ENCODE data around the gene NPPB.

The NPPB gene

DNA sequence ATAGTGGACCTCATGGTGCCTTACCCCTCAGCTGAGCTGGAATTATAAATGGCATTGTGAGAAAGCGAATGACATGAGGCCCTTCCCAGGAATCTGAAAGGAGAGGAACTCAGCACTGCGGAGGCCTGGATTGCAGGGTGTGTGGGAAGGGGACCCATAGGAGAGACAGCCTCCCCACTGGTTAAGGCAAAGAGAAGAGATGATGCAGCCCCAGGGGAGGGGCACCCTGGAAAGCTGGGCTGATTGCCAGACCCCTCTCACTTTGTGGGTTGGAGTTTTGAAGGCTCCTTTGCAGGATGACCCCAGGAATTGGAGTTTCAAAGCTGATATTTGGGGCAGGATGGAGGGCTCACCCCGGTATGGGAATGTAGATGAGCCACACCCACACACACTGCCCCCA lies 2.0 kb downstream of the NPPB start:
- Histone ChIP-seq H3K4me2 (peak overlapping the region in 9 of 11 experiments; percentile 9 to 80 (median 60); a peak in 17 of 22 replicates), H3K27ac (no peak overlapping the region), H4K20me1 (peaks cover 0 to 46% (median 4%) of the 10 kb centered on the region in 11 experiments; a peak in 6 of 22 replicates), H3K36me3 (no peaks in the 10 kb centered on the region), H3K9ac (no peak overlapping the region), H3K4me3 (no peak overlapping the region), H3K9me3 (replicated peaks in 1 of 11) (no peaks in the 10 kb centered on the region), H3K4me1 (peaks cover 3 to 47% (median 31%) of the 10 kb centered on the region in 10 experiments; a peak in 19 of 20 replicates), H3K27me3 (peaks cover 11 to 25% (median 15%) of the 10 kb centered on the region in 11 experiments)
- no peak for TF ChIP-seq Cebpa-rat (IDR thresholded peaks at IDR 0.05)

DNA sequence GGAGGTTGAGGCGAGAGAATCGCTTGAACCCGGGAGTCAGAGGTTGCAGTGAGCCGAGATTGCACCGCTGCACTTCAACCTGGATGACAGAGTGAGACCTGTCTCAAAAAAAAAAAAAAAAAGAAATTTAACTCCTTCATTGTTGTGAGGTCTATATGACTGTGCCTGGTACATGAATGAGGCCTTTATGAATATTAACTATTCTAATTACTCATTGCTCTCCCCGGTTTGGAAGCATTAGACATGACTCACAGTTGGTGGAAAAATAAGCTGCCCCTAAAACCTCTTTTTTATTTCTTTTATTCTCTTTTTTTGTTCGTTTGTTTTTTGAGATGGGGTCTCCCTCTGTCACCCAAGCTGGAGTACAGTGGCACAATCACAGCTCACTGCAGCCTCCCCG lies 3.3 kb downstream of the NPPB start:
- H3K9ac ChIP-seq: no peak overlapping the region
- no peak overlapping the region for H3K27ac ChIP-seq
- H3K36me3 ChIP-seq: no peaks in the 10 kb centered on the region
- H3K4me3 ChIP-seq: no peak overlapping the region
- no peak overlapping the region for H3K4me2 ChIP-seq
- H3K9me3 ChIP-seq (replicated peaks in 1 of 11): no peaks in the 10 kb centered on the region
- no peak for TF ChIP-seq Cebpa-rat (IDR thresholded peaks at IDR 0.05)
- H3K27me3 ChIP-seq: peaks cover 11 to 25% (median 15%) of the 10 kb centered on the region in 11 experiments
- peaks cover 15 to 60% (median 44%) of the 10 kb centered on the region in 10 experiments for H3K4me1 ChIP-seq
- peaks cover 0 to 54% (median 7%) of the 10 kb centered on the region in 11 experiments; a peak in 6 of 22 replicates for H4K20me1 ChIP-seq

DNA sequence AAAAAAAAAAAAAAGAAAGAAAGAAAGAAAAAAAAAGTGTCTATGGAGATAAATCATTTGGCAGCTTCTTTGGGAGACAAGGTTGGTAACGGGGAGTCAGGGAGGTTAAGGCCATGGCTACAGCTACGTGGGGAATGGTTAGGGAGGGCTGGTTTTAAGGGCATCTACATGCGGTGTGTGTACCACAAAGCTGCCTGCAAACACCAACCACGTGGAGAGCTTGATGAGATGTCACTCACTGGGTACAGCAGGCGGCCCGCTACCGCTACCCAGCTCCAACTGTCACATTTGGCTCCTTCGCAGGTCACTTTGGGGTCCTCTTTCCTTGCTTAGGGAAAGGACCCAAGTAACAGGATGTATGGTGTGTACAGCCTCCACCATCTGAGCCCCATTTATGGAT lies 4.2 kb downstream of the NPPB start:
- H3K9ac ChIP-seq: no peak overlapping the region
- no peak for TF ChIP-seq Cebpa-rat (IDR thresholded peaks at IDR 0.05)
- H3K9me3 ChIP-seq (replicated peaks in 1 of 11): no peaks in the 10 kb centered on the region
- H4K20me1 ChIP-seq: peaks cover 0 to 51% (median 7%) of the 10 kb centered on the region in 11 experiments; a peak in 6 of 22 replicates
- H3K27ac ChIP-seq: no peak overlapping the region
- peak overlapping the region in 1 of 11 experiments; percentile 0; a peak in 2 of 22 replicates for H3K4me2 ChIP-seq
- H3K27me3 ChIP-seq: peaks cover 11 to 23% (median 15%) of the 10 kb centered on the region in 11 experiments
- H3K36me3 ChIP-seq: no peaks in the 10 kb centered on the region
- peaks cover 15 to 69% (median 53%) of the 10 kb centered on the region in 10 experiments for H3K4me1 ChIP-seq
- H3K4me3 ChIP-seq: no peak overlapping the region

DNA sequence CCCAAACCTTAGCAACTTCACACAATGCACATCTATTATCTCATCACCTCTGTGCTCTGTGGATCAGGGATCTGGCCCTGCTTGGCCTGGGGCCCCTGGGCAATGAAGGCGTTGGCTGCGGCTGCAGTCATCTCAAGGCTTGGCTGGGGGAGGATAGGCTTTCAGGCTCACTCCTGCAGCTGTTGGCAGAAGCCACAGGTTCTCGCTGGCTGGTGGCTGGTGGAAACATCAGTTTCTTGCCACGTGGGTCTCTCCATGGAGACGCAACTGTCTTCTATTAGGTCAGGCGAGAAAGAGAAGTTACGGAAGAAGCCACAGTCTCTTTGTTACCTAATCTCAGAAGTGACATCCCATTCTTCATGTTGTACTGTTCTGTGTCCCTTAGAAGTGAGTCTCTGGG lies 7.6 kb downstream of the NPPB start:
- Histone ChIP-seq H3K9ac (peak overlapping the region in 2 of 11 experiments; percentile 14 to 33; a peak in 1 of 22 replicates), H3K36me3 (peaks cover 0 to 12% (median 0%) of the 10 kb centered on the region in 11 experiments; a peak in 9 of 22 replicates), H3K4me3 (no peak overlapping the region), H4K20me1 (peaks cover 0 to 46% (median 14%) of the 10 kb centered on the region in 11 experiments; a peak in 12 of 22 replicates), H3K27ac (peak overlapping the region in 6 of 11 experiments; percentile 37 to 66 (median 52); a peak in 10 of 22 replicates), H3K9me3 (replicated peaks in 1 of 11) (no peaks in the 10 kb centered on the region), H3K4me2 (peak overlapping the region; percentile 28 to 87 (median 72); a peak in 21 of 22 replicates), H3K27me3 (no peaks in the 10 kb centered on the region), H3K4me1 (peaks cover 22 to 71% (median 63%) of the 10 kb centered on the region in 10 experiments)
- 0 out of 22 replicates have a peak, but pooled peaks of 1 of the 11 experiments have one; percentile 24 for TF ChIP-seq Cebpa-rat (IDR thresholded peaks at IDR 0.05)

DNA sequence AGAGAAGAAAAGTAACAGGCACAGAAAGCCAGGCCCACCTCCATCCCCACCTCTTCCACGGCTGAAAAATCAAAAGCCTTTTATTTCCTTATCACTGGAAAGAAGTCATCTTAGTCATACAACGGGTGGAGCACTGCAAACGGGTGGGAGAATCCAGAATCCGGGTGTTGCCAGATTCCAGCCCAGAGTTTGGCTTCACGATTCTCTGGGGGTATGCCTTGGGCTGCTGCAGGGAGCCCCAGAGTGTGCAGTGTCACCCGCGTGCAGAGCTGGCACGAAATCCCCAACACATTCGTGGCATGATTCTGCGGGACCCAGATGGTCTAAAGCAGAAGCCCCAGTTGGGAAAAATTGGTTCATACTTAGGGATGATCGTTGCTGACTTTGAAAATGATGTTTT lies 8.6 kb downstream of the NPPB start:
- no peak overlapping the region for H3K9ac ChIP-seq
- peak overlapping the region in 9 of 11 experiments; percentile 5 to 87 (median 73); a peak in 15 of 22 replicates for H3K4me2 ChIP-seq
- H3K36me3 ChIP-seq: peaks cover 0 to 22% (median 5%) of the 10 kb centered on the region in 11 experiments; a peak in 13 of 22 replicates
- peaks cover 22 to 81% (median 73%) of the 10 kb centered on the region in 10 experiments for H3K4me1 ChIP-seq
- no peak overlapping the region for H3K4me3 ChIP-seq
- no peaks in the 10 kb centered on the region for H3K27me3 ChIP-seq
- no peak for TF ChIP-seq Cebpa-rat (IDR thresholded peaks at IDR 0.05)
- peaks cover 0 to 56% (median 19%) of the 10 kb centered on the region in 11 experiments; a peak in 14 of 22 replicates for H4K20me1 ChIP-seq
- H3K9me3 ChIP-seq (replicated peaks in 1 of 11): no peaks in the 10 kb centered on the region
- H3K27ac ChIP-seq: peak overlapping the region in 3 of 11 experiments; percentile 47 to 66 (median 58); a peak in 4 of 22 replicates

DNA sequence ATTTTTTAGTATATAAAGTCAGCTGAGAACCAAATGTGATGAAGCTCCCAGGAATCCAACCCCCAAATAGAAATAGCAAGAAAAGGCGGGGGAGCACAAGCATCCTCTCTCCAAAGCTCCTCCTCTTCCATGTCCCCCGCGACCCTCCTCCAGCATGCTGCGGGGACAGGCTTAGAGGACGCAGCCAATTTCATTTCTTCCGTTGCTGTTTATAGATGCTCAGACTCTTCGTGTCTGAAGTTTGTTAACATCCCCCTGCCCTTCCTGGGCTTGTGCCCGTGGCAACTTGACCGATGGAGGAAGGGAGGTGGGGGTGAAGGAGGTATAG lies 10.4 kb downstream of the NPPB start:
- H3K4me2 ChIP-seq: peak overlapping the region in 9 of 11 experiments; percentile 32 to 87 (median 73); a peak in 17 of 22 replicates
- peaks cover 10 to 41% (median 21%) of the 10 kb centered on the region in 11 experiments for H3K36me3 ChIP-seq
- H3K27me3 ChIP-seq: no peaks in the 10 kb centered on the region
- H4K20me1 ChIP-seq: peaks cover 0 to 75% (median 19%) of the 10 kb centered on the region in 11 experiments; a peak in 14 of 22 replicates
- H3K4me1 ChIP-seq: peaks cover 32 to 96% (median 85%) of the 10 kb centered on the region in 10 experiments
- H3K27ac ChIP-seq: peak overlapping the region in 1 of 11 experiments; percentile 6; a peak in 1 of 22 replicates
- H3K9ac ChIP-seq: peak overlapping the region in 1 of 11 experiments; percentile 15; a peak in 1 of 22 replicates
- no peak for TF ChIP-seq Cebpa-rat (IDR thresholded peaks at IDR 0.05)
- no peaks in the 10 kb centered on the region for H3K9me3 ChIP-seq (replicated peaks in 1 of 11)
- H3K4me3 ChIP-seq: no peak overlapping the region

DNA sequence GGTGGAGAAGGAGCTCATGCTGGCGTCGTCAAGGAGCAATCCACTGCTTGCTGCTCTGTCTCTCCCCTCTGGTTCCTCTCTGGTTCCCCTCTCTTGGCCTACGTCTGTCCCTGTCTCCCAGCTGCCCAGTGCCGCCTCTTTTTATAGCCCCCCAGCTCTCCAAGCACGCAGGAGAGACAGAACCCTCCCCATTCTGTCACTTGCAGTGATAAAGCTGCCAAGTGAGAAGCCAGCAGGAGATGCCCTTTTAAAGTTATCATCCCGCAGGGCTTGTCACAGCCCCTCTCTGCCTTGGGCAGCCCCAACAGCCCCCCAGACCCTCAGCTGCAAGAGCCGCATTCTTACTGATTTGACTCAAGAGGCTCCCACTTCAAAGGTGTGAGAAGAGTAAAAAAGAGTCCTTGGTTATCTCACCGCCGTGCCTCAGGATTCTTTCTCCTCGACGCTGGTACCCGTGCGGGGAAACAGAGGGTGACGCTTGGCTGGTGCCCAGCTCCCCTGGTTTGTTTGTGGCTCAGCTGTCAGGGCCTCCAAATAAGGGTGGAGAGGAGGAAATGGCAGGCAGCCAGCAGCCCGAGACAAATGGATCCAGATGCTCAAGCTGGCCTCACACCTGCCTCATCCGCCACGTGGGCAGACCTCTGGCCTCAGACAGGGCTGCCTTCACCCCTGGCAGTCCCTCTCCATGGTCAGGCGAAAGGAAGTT lies 10.9 kb downstream of the NPPB start, which contains the start of gene NPPA:
Gene NPPA, minus strand, starts transcription at position 117 of the 706 bp plus-strand sequence. Its CDS starts 99 bp downstream, at position 18.
- Histone ChIP-seq H3K27me3 (no peaks in the 10 kb centered on the region), H3K4me2 (peak within 1 kb of the TSS in 10 of 11 experiments; percentile 26 to 87 (median 72); a peak in 19 of 22 replicates), H3K9ac (peak within 1 kb of the TSS in 2 of 11 experiments; percentile 4 to 15; a peak in 1 of 22 replicates), H4K20me1 (peaks cover 0 to 74% (median 20%) of the 10 kb centered on the region in 11 experiments; a peak in 16 of 22 replicates), H3K27ac (peak within 1 kb of the TSS in 2 of 11 experiments; percentile 6 to 18; a peak in 2 of 22 replicates), H3K4me3 (no peak within 1 kb of the TSS), H3K36me3 (peaks cover 10 to 44% (median 23%) of the 10 kb centered on the region in 11 experiments), H3K9me3 (replicated peaks in 1 of 11) (no peaks in the 10 kb centered on the region), H3K4me1 (peaks cover 38 to 97% (median 89%) of the 10 kb centered on the region in 10 experiments)
- TF ChIP-seq Cebpa-rat (IDR thresholded peaks at IDR 0.05): no peak

DNA sequence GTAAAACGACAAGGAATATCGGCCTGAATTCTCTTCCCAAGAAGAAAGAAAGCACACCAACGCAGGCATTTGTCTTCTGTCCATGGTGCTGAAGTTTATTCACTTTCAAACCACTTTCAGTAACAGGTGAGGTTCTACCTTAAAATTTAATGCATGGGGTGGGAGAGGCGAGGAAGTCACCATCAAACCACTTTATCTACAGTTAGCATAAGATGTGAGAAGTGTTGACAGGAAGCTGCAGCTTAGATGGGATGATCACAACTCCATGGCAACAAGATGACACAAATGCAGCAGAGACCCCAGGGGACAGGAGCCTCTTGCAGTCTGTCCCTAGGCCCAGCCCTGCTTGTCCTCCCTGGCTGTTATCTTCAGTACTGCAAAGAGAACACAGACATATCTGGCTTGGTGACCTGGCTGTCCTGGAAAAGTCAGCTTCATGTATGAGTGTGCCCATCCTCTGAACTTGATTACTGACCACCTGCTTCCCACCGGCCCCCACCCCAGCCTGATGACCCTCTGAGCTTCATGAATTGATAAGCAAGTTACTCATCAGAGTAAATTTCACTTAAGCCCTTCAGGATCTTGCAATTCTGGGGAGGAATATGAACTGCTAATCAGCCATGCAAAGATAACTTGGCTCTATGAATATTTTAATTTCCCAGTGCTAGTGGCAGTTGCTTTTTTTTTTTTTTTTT lies 13.0 kb downstream of the NPPB start:
- H4K20me1 ChIP-seq: peaks cover 0 to 87% (median 38%) of the 10 kb centered on the region in 11 experiments; a peak in 18 of 22 replicates
- H3K9me3 ChIP-seq (replicated peaks in 1 of 11): no peaks in the 10 kb centered on the region
- peaks cover 14 to 63% (median 35%) of the 10 kb centered on the region in 11 experiments for H3K36me3 ChIP-seq

More for the DNA sequence above, 13.0 kb downstream of the NPPB start:
- no peak overlapping the region for H3K9ac ChIP-seq
- no peak for TF ChIP-seq Cebpa-rat (IDR thresholded peaks at IDR 0.05)
- H3K27ac ChIP-seq: no peak overlapping the region
- peak overlapping the region in 7 of 11 experiments; percentile 9 to 70 (median 40); a peak in 10 of 22 replicates for H3K4me2 ChIP-seq
- H3K4me3 ChIP-seq: no peak overlapping the region
- H3K4me1 ChIP-seq: peaks cover 45 to 97% (median 90%) of the 10 kb centered on the region in 10 experiments
- no peaks in the 10 kb centered on the region for H3K27me3 ChIP-seq
